WTC11 (cell line): Measurements from ENCODE around the gene TBC1D22A. TPM values are rescaled to one million over a fixed set of nuclear protein-coding genes. Genes with fewer than 3 reads are reported as not detected.

ENCODE experiments used
- ATAC-seq: fragments of 200-7000 bp; cut with Tn5 transposase; 2 replicates; pipeline ENCODE4 v1.10.0; 2021; ENCODE audit warnings: mild to moderate bottlenecking, moderate library complexity
- CTCF ChIA-PET: fragments of 300-600 bp; sonication (Branson Sonifier 250); formaldehyde crosslinking; loops from one replicate; lab custom pipeline; 2021; ENCODE audit warnings: antibody characterized with exemption; lab: Charles Lee
- POLR2A ChIA-PET: fragments of 350-600 bp; sonication (Branson Sonifier 250); formaldehyde crosslinking; loops from one replicate; lab custom pipeline; 2021; ENCODE audit warnings: antibody characterized with exemption; lab: Charles Lee
- DNase-seq: peaks from one replicate; pipeline ENCODE4 v3.0.0; 2021; ENCODE audit warnings: low spot score
- H3K27ac Mint-ChIP-seq: 2 replicates; pipeline ENCODE4 v1.8.0; 2021; ENCODE audit warnings: mixed read lengths
- H3K27me3 Mint-ChIP-seq: 2 replicates; pipeline ENCODE4 v1.8.0; 2021; ENCODE audit warnings: low read depth, mild to moderate bottlenecking, moderate library complexity, mixed read lengths
- H3K36me3 Mint-ChIP-seq: 2 replicates; pipeline ENCODE4 v1.8.0; 2021; ENCODE audit warnings: mixed read lengths
- H3K4me1 Mint-ChIP-seq: 2 replicates; pipeline ENCODE4 v1.8.0; 2022; ENCODE audit warnings: mixed read lengths
- H3K4me3 Mint-ChIP-seq: 2 replicates; pipeline ENCODE4 v1.8.0; 2021; ENCODE audit warnings: mild to moderate bottlenecking, moderate library complexity, mixed read lengths
- H3K9me3 Mint-ChIP-seq: 2 replicates; pipeline ENCODE4 v1.8.0; 2021; ENCODE audit warnings: mixed read lengths
- ARID4B ChIP-seq: sonication (generic); formaldehyde crosslinking; IDR thresholded peaks from 2 replicates; pipeline ENCODE4 v1.8.0; 2023; ENCODE audit warnings: missing genetic modification reagents, mild to moderate bottlenecking, borderline replicate concordance
- CBFB ChIP-seq: sonication (generic); formaldehyde crosslinking; IDR thresholded peaks from 2 replicates; pipeline ENCODE4 v1.8.1; 2022; ENCODE audit warnings: mild to moderate bottlenecking, low read depth, missing genetic modification reagents
- CREB1 ChIP-seq: sonication (generic); formaldehyde crosslinking; IDR thresholded peaks from 2 replicates; pipeline ENCODE4 v1.8.0; 2023; ENCODE audit warnings: mild to moderate bottlenecking, missing genetic modification reagents
- E2F1 ChIP-seq: sonication (generic); formaldehyde crosslinking; IDR thresholded peaks from 2 replicates; pipeline ENCODE4 v1.8.0; 2022; ENCODE audit warnings: mild to moderate bottlenecking, missing genetic modification reagents
- FOXK1 ChIP-seq: sonication (generic); formaldehyde crosslinking; IDR thresholded peaks from 2 replicates; pipeline ENCODE4 v1.8.0; 2022; ENCODE audit warnings: mild to moderate bottlenecking, moderate library complexity, missing genetic modification reagents
- FOXP4 ChIP-seq: sonication (generic); formaldehyde crosslinking; IDR thresholded peaks from 2 replicates; pipeline ENCODE4 v1.8.0; 2022; ENCODE audit warnings: mild to moderate bottlenecking, missing genetic modification reagents
- IRF2 ChIP-seq: sonication (generic); formaldehyde crosslinking; IDR thresholded peaks from 2 replicates; pipeline ENCODE4 v1.8.0; 2022; ENCODE audit warnings: low read depth, missing genetic modification reagents, borderline replicate concordance
- JUN ChIP-seq: sonication (generic); formaldehyde crosslinking; IDR thresholded peaks from 2 replicates; pipeline ENCODE4 v1.8.0; 2023; ENCODE audit warnings: mild to moderate bottlenecking, missing genetic modification reagents
- KAT7 ChIP-seq: sonication (generic); formaldehyde crosslinking; IDR thresholded peaks from 2 replicates; pipeline ENCODE4 v1.8.1; 2023; ENCODE audit warnings: missing genetic modification reagents, mild to moderate bottlenecking, borderline replicate concordance
- NR1H2 ChIP-seq: sonication (generic); formaldehyde crosslinking; IDR thresholded peaks from 2 replicates; pipeline ENCODE4 v1.9.0; 2021; ENCODE audit warnings: mild to moderate bottlenecking, moderate library complexity, missing genetic modification reagents
- NR2C2 ChIP-seq: sonication (generic); formaldehyde crosslinking; IDR thresholded peaks from 2 replicates; pipeline ENCODE4 v1.8.0; 2022; ENCODE audit warnings: mild to moderate bottlenecking, missing genetic modification reagents
- SP1 ChIP-seq: sonication (generic); formaldehyde crosslinking; conservative IDR thresholded peaks from 2 replicates; pipeline ENCODE4 v1.8.1; 2022; ENCODE audit warnings: missing genetic modification reagents
- TEAD1 ChIP-seq: sonication (generic); formaldehyde crosslinking; IDR thresholded peaks from 2 replicates; pipeline ENCODE4 v1.8.0; 2022; ENCODE audit warnings: mild to moderate bottlenecking, missing genetic modification reagents
- TEAD4 ChIP-seq: sonication (generic); formaldehyde crosslinking; IDR thresholded peaks from 2 replicates; pipeline ENCODE4 v1.8.0; 2022; ENCODE audit warnings: mild to moderate bottlenecking, missing genetic modification reagents
- TP53 ChIP-seq: sonication (generic); formaldehyde crosslinking; IDR thresholded peaks from 2 replicates; pipeline ENCODE4 v1.8.1; 2023; ENCODE audit warnings: mild to moderate bottlenecking, missing genetic modification reagents
- ZBTB21 ChIP-seq: sonication (generic); formaldehyde crosslinking; IDR thresholded peaks from 2 replicates; pipeline ENCODE4 v1.8.1; 2023; ENCODE audit warnings: mild to moderate bottlenecking, missing genetic modification reagents, borderline replicate concordance
- ZNF232 ChIP-seq: sonication (generic); formaldehyde crosslinking; IDR thresholded peaks from 2 replicates; pipeline ENCODE4 v1.8.0; 2022; ENCODE audit warnings: mild to moderate bottlenecking, missing genetic modification reagents
- ZNF263 ChIP-seq: sonication (generic); formaldehyde crosslinking; IDR thresholded peaks from 2 replicates; pipeline ENCODE4 v1.8.1; 2022; ENCODE audit warnings: low read depth, mild to moderate bottlenecking, moderate library complexity, missing genetic modification reagents
- ZNF396 ChIP-seq: fragments of 250-450 bp; sonication (Bioruptor Pico); IDR thresholded peaks from 2 replicates; pipeline ENCODE4 v1.8.0; 2021; ENCODE audit warnings: mild to moderate bottlenecking, moderate library complexity, borderline replicate concordance
- total RNA-seq: library from RNA; stranded (reverse); gene quantifications from 3 replicates; pipeline ENCODE4 v1.2.3, GENCODE V29; 2021
- TF ChIP-seq, protein P1 (sequence below): sonication (generic); formaldehyde crosslinking; conservative IDR thresholded peaks from 2 replicates; pipeline ENCODE4 v1.8.1; 2022; ENCODE audit warnings: mild to moderate bottlenecking, missing genetic modification reagents

The TBC1D22A gene
- total RNA-seq, 1 experiment from 2014 or later: 18.1 TPM

DNA sequence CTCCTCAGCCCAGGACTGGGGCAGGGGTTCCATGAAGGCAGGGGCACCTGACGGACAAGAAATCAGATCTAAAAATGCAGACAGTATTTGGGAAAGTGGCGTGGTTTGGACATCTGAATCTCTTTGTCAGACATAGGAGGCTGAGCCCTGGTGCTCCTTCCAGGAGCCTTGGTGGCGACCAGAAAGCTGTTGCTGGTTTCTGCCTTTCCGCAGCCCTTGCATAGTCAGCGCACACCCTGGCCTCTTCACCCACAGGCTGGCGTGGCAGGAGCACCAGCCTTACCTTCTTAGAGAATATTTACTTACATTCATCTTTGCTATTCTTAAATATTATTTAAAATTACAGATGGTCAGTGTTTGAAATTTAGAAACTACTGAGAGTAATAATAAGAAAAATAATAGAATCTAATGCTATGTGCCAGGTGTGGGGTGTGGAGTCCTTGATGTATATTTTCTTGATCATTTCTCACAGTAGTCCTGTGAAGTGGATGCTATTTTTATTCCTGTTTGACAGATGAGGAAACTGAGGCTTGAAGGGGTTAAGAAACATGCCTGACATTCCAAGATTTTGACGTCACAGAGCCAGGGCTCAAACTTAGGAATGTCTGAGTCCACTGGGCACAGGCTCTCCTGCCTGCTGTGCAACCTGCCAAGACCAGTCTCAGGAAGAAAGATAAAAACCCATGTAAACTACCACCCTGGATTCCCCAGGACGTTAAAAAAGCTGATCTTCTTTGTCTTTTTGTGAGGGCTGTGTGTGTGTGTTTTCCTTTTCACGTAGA is 51.6 kb downstream of the TBC1D22A start:
- Mint-ChIP-seq H3K9me3 (peaks cover 6% of the 10 kb centered on the region), H3K4me1 (peaks cover 4% of the 10 kb centered on the region; the same call in 1 of the 2 replicates), H3K36me3 (peaks cover 9% of the 10 kb centered on the region), H3K27me3 (no peaks in the 10 kb centered on the region), H3K27ac (no peak overlapping the region), H3K4me3 (no peak overlapping the region)
- ChIA-PET POLR2A (no interaction called here), CTCF (interaction anchor here (3.0 kb wide), 1 partner anchor 11 kb away, joined by 21 read pairs; no protein-coding TSS in a partner anchor)
- ATAC-seq: no peak
- no peak for TF ChIP-seq IRF2
- TF ChIP-seq JUN (CRISPR knock-in tag): no peak
- no peak for TF ChIP-seq NR2C2
- no peak for TF ChIP-seq ZBTB21 (CRISPR knock-in tag)
- no peak for DNase-seq

DNA sequence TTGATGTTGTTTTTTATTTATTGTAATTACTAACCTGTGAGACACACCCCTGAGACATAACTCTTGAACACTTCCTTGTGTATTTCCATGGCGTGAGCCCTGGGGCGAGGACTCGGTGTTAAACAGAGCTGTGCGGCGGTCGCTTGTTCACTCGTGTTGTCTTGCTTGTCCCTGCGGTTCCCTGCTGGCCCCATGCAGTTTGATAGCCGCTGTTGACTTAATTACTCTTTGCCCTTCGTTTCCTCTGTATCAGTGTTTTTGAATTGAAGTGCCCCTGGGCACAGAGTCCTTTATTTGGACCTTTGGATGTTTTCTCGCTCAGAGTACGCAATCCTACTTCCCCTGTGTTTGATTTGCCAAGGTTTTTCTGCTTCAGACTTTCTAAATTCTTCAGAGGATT is 52.7 kb downstream of the TBC1D22A start:
- ATAC-seq (no peak), DNase-seq (no peak)
- no peaks in the 10 kb centered on the region for H3K27me3 Mint-ChIP-seq
- TF ChIP-seq TP53 (no peak), NR1H2 (CRISPR knock-in tag) (no peak), TEAD4 (CRISPR knock-in tag) (no peak), FOXP4 (CRISPR knock-in tag) (no peak), CBFB (no peak), ARID4B (CRISPR knock-in tag) (no peak), E2F1 (CRISPR knock-in tag) (no peak), FOXK1 (no peak), ZNF263 (CRISPR knock-in tag) (no peak), SP1 (no peak), KAT7 (CRISPR knock-in tag) (no peak), TEAD1 (CRISPR knock-in tag) (no peak), ZNF232 (no peak), ZNF396 (CRISPR knock-in tag) (no peak), CREB1 (no peak)
- TF ChIP-seq, protein P1, sequence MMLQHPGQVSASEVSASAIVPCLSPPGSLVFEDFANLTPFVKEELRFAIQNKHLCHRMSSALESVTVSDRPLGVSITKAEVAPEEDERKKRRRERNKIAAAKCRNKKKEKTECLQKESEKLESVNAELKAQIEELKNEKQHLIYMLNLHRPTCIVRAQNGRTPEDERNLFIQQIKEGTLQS (CRISPR knock-in tag): no peak
- TF ChIP-seq, all 79 proteins: peak for 0
- Mint-ChIP-seq H3K9me3 (peaks cover 6% of the 10 kb centered on the region), H3K27ac (0 out of 2 replicates have a peak overlapping the region, but pooled peaks have one; percentile 17), H3K4me1 (peaks cover 4% of the 10 kb centered on the region; the same call in 1 of the 2 replicates), H3K36me3 (peaks cover 9% of the 10 kb centered on the region), H3K4me3 (no peak overlapping the region)
- ChIA-PET CTCF (interaction anchor here (1.5 to 2.0 kb wide), 3 partner anchors 12 to 16 kb away, joined by 5 read pairs; no protein-coding TSS in a partner anchor), POLR2A (no interaction called here)
